ENCODE measurements around the gene GNAI1.

DNA sequence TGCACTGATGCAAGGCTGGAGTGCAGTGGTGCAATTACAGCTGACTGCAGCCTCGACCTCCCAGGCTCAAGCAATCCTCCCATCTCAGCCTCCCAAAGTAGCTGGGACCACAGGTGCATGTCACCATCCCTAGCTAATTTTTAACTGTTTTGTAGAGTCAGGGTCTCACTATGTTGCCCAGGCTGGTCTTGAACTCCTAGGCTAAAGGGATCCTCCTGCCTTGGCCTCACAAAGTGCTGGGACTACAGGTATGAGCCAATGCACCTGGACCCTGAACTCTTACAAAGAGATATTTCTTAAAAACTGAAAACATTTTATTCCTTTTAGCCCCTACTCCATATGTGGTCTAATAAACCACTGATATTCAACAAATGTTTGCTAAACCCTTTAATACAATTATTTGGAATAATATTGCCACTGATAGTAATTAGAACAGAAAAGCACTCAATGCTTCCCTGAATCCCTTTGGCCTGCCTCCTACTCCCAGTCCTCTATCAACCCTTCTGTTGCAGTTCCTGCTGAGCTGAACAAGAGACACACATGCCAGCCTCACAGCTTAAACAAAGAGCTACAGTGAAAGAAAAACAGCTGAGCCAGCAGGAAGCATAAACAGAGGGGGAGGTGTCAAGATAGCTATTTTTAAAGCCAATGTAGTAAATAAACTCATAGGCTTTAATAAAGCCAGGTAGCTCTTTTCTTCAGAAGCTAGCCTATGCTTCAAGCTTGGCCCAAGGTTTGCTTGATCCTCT lies 7.0 kb upstream of the GNAI1 start:
- TF ChIP-seq, protein P1, sequence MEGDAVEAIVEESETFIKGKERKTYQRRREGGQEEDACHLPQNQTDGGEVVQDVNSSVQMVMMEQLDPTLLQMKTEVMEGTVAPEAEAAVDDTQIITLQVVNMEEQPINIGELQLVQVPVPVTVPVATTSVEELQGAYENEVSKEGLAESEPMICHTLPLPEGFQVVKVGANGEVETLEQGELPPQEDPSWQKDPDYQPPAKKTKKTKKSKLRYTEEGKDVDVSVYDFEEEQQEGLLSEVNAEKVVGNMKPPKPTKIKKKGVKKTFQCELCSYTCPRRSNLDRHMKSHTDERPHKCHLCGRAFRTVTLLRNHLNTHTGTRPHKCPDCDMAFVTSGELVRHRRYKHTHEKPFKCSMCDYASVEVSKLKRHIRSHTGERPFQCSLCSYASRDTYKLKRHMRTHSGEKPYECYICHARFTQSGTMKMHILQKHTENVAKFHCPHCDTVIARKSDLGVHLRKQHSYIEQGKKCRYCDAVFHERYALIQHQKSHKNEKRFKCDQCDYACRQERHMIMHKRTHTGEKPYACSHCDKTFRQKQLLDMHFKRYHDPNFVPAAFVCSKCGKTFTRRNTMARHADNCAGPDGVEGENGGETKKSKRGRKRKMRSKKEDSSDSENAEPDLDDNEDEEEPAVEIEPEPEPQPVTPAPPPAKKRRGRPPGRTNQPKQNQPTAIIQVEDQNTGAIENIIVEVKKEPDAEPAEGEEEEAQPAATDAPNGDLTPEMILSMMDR (IDR thresholded peaks at IDR 0.05), result no peak
- TF ChIP-seq POLR2A (IDR thresholded peaks at IDR 0.05) (no peak), EP300 (IDR thresholded peaks at IDR 0.05) (peak; percentile 32 to 67)

All from tibial nerve (tissue), 4 donors.